ENCODE measurements around the gene STXBP5L.
"Not testable (repeated sequence)": the region's sequence is repeated elsewhere in the genome, so short reads cannot be mapped to it uniquely, and the experiment has no call there.

The STXBP5L gene

DNA sequence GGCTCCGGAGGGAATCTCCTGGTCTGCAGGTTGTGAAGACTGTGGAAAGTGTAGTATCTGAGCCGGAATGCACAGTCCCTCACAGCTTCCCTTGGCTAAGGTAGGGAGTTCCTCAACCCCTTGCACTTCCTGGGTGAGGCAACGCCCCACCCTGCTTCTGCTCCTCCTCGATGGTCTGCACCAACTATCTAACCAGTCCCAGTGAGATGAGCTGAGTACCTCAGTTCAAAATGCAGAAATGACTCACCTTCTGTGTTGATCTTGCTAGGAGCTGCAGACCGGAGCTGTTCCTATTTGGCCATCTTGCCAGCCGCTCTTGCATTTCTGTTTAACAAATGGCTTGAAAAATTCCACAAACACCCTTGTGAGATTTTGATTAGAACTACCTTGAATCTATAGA is 156.1 kb downstream of the STXBP5L start:
- DNase-seq = peak; percentile 28

DNA sequence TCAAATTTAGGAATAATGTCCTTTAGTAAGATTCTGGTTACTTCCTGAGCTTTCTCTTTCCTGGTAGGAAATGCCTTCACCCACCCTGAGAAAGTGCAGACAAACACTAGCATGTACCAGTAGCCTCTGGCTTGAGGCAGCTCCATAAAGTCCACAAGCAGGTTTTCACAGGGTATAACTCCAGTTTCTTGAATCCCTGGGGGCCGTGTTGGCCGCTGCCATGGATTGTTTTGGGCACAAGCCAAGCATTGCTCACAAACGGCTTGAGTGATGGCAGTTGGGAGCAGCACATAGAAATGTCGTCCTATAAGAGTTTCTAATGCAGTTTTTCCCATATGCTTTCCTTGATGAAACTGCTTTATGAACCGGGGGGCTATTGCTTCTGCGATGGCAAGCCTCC is 164.1 kb downstream of the STXBP5L start:
- no peak for DNase-seq

DNA sequence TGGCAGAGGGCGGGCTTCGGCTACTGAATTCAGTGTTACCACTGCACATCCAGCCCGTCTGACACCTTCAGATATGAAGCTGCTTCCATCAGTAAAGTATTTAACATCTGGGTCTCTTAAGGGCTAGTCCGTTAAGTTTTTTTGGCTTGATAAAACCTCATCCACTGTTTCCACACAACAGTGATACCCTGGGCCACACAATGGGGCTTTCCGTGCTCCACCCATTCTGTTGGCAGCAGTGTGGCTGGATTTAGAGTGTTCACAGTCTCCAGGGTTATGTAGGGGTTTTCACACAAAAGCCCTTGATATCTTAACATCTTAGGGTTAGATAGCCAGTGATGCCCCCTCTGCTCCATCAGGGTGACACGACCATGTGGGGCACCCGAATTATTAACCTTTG is 165.0 kb downstream of the STXBP5L start:
- DNase-seq = no peak

- no peak for DNase-seq
Observed at GRCh38 chr3:121075191-121075590, 167.2 kb downstream of the STXBP5L start.

DNA sequence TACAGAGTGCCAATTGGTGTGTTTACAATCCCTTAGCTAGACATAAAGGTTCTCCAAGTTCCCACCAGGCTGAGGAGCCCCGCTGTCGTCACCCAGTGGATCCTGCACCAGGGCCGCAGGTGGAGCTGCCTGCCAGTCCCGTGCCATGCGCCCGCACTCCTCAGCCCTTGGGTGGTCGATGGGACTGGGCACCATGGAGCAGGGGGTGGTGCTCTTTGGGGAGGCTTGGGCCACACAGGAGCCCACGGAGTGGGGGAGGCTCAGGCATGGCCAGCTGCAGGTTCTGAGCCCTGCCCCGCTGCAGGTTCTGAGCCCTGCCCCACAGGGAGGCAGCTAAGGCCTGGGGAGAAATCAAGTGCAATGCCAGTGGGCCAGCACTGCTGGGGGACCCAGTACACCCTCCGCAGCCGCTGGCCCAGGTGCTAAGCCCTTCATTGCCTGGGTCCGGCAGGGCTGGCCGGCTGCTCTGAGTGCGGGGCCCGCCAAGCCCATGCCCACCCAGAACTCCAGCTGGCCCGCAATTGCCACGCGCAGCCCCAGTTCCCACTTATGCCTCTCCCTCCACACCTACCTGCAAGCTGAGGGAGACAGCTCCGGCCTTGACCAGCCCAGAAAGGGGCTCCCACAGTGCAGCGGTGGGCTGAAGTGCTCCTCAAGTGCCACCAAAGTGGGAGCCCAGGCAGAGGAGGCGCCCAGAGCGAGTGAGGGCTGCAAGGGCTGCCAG is 170.5 kb downstream of the STXBP5L start:
- not testable (repeated sequence) for DNase-seq

DNA sequence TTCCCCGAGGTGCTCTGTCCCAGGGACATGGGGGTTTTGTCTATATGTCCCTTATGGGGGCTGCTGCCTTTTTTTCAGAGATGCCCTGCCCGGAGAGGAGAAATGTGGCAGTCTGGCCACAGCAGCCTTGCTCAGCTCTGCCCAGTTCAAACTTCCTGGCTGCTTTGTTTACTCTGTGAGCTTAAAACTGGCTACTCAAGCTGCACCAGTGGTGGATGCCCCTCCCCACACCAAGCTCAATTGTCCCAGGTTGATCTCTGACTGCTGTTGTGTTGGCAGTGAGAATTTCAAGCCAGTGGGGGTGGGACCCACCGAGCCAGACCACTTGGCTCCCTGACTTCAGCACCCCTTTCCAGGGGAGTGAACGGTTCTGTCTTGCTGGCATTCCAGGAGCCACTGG is 188.9 kb downstream of the STXBP5L start:
- no peak for DNase-seq

- not testable (repeated sequence) for DNase-seq
Observed at GRCh38 chr3:121111086-121111485, 203.1 kb downstream of the STXBP5L start.

GRCh38 chr3:121111914-121112612 is 204.1 kb downstream of the STXBP5L start:
- DNase-seq = peak; percentile 3

DNA sequence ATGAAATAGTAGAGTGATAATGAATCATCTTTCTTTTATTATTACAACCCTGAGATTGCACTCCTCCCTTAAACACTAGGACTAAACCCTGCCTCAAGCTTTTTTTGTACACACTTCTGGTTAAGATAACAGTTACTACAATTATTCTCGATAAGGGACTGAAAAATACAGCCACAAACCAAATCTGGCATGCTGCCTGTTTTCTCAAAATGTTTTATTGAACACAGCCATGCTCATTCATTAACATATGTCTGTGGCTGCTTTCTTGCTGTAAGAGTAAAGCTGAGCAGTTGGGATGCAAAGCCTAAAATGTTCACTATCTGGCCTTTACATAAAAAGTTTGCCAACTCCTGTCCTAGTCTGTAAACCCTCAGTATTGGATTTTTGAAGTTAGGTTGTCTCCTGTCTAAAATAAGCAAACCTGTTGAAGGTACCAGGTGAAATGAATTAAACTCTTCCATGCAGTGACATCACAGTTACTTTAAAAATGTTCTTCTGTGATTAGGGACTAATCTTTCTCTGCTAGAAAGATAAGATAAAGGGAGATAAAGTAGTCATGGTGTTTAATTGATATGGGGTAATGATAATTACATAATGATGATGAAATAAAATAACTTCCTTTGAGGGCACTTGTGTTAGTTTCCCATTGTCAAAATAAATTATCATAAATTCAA is 218.2 kb downstream of the STXBP5L start:
- DNase-seq = no peak

- DNase-seq = no peak
Observed at GRCh38 chr3:121126707-121127035, 218.7 kb downstream of the STXBP5L start.

GRCh38 chr3:121152573-121152972 is 244.6 kb downstream of the STXBP5L start:
- DNase-seq = peak; percentile 73

GRCh38 chr3:121153851-121154250 is 245.8 kb downstream of the STXBP5L start:
- DNase-seq = no peak

GRCh38 chr3:121155028-121155427 is 247.0 kb downstream of the STXBP5L start:
- DNase-seq = no peak

- no peak for DNase-seq
Observed at GRCh38 chr3:121165397-121165837, 257.4 kb downstream of the STXBP5L start.

DNA sequence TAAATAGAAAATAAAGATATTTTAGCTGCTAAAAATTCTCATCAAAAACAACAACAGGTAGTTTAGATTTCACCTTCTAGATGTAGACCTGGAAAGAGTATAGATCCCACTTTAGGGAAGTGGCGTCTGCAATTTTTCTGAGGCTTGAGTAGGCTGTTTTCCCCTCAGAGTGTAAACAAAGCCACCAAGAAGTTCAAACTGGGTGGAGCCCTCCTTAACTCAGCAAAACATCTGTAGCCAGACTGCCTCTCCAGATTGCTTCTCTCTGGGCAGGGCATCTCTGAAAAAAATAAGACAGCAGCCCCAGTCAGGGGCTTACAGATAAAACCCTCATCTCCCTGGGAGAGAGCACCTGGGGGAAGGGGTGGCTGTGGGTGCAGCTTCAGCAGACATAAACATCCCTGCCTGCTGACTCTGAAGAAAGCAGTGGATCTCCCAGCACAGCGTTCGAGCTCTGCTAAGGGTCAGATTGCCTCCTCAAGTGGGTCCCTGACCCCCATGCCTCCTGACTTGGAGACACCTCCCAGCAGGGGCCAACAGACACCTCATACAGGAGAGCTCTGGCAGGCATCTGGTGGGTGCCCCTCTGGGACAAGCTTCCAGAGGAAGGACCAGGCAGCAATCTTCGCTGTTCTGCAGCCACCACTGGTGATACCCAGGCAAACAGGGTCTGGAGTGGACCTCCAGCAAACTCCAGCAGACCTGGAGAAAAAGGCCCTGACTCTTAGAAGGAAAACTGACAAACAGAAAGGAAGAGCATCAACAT is 259.6 kb downstream of the STXBP5L start:
- DNase-seq = peak; percentile 3

DNA sequence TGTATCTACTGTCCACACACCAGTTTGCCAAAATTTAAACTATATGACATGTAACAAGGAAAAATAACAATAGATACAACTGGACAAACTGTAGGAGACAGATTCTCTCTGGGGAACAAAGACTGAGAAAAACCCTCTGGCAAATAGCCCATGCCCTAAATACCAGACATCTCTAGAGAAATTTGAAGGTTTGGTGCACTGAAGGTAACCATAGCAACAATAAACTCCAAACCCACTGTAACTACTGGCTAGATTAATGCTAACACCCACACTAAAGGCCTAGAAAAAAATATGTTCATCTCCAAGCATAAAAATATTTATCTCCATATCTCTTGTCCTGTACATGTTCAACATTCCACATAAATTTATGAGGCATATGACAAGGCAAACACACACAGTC is 267.1 kb downstream of the STXBP5L start:
- DNase-seq = no peak

GRCh38 chr3:121190626-121191025 is 282.6 kb downstream of the STXBP5L start:
- not testable (repeated sequence) for DNase-seq

GRCh38 chr3:121202573-121202972 is 294.6 kb downstream of the STXBP5L start:
- DNase-seq = no peak

DNA sequence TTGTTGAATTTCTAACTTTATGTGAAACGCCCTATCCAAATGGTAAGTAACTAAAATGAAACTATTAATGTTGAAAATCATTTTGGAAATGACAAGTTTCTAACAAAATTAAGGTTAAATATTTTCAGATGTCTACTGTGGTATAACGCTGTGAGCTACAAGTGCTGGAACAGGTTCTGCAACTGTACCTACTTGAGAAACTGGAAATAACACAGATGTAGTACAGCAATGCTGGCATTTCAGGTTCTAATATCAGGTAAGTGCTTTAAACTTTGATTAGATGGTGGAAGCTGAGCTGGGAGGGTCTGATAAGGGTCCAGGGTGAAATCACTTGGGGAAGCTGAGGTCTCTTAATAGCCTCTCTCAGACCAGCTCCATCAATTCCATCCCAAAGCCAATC is 315.1 kb downstream of the STXBP5L start:
- no peak for DNase-seq

DNA sequence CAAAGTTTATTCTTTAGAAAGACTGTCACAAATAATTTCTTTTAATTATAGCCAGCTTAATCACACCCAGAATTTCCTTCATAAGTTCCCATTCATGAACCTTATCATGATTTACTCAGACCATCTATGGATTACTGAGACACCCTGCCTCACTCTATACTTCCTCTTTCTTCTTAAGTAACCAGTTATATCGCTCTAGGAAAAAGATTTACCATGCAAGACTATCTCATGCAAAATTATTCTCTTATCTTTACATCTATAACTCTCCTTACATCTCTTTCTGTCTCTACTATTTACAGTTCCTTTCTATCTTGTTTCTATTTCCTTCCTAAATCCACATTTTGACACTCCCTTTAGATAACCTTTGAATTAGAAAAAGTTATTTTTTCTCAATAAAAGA is 321.0 kb downstream of the STXBP5L start:
- DNase-seq = no peak

DNA sequence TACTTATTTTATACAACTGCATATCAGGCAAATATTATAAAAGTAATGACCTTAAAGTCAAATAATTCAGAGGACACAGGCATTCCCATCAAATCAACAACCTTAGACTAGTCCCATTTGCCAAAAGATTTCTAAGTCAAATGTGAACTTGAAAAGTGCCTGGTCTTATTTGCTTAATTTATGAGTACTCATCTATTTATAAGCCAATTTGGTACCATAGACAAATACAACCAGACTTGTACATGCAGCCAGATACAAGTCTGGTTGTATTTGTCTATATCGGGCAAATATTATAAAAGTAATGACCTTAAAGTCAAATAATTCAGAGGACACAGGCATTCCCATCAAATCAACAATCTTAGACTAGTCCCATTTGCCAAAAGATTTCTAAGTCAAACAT is 322.2 kb downstream of the STXBP5L start:
- not testable (repeated sequence) for DNase-seq

GRCh38 chr3:121231872-121232271 is 323.9 kb downstream of the STXBP5L start:
- DNase-seq = no peak

All from RPMI8226 (cell line).